DND-41 (cell line): ENCODE measurements around the gene HYAL1.

Experiments used
- ATAC-seq: fragments of 200-7000 bp; cut with Tn5 transposase; 3 replicates; pipeline ENCODE4 v1.9.1; 2021; ENCODE audit warnings: low read depth; ENCODE audit not compliant: insufficient read depth
- DNase-seq: peaks from one replicate; pipeline ENCODE4 v3.0.0-alpha.2; 2020
- H2AFZ ChIP-seq: 2 replicates; pipeline ENCODE4 v1.6.0; 2012; ENCODE audit warnings: low read depth, low read length
- H3K27ac ChIP-seq: 2 replicates; pipeline ENCODE4 v1.5.1; 2012; ENCODE audit warnings: low read length, inconsistent platforms
- H3K27me3 ChIP-seq: fragments of 200-600 bp; sonication (generic); 2 replicates; pipeline ENCODE4 v1.6.0; 2012; ENCODE audit warnings: low read length, mild to moderate bottlenecking, inconsistent platforms; ENCODE audit not compliant: insufficient read depth, poor library complexity
- H3K36me3 ChIP-seq: 2 replicates; pipeline ENCODE4 v1.5.1; 2012; ENCODE audit warnings: low read length, inconsistent platforms; ENCODE audit not compliant: insufficient read depth
- H3K4me1 ChIP-seq: 2 replicates; pipeline ENCODE4 v1.5.1; 2012; ENCODE audit warnings: mild to moderate bottlenecking, low read length; ENCODE audit not compliant: insufficient read depth
- H3K4me2 ChIP-seq: 2 replicates; pipeline ENCODE4 v1.6.0; 2012; ENCODE audit warnings: mild to moderate bottlenecking, moderate library complexity, low read length, inconsistent platforms; ENCODE audit not compliant: insufficient read depth
- H3K4me3 ChIP-seq, 2 experiments: fragments of 200-600 bp in 1 of 2; shearing (Covaris generic) in 1 of 2; 2 replicates each; pipeline ENCODE4 v1.5.1; 2012 to 2016; ENCODE audit warnings: inconsistent platforms in 2 of 2, low read length in 2 of 2, mild to moderate bottlenecking in 2 of 2, low read depth in 1 of 2, moderate library complexity in 1 of 2
- H3K79me2 ChIP-seq: 2 replicates; pipeline ENCODE4 v1.6.0; 2012; ENCODE audit warnings: low read length, inconsistent platforms; ENCODE audit not compliant: insufficient read depth
- H3K9ac ChIP-seq: 2 replicates; pipeline ENCODE4 v1.6.0; 2012; ENCODE audit warnings: low read depth, mild to moderate bottlenecking, inconsistent platforms, low read length, moderate library complexity
- H3K9me3 ChIP-seq: 2 replicates; pipeline ENCODE4 v1.5.1; 2012; ENCODE audit warnings: low read length, moderate library complexity, mild to moderate bottlenecking, inconsistent platforms; ENCODE audit not compliant: insufficient read depth, severe bottlenecking
- H4K20me1 ChIP-seq: 2 replicates; pipeline ENCODE4 v1.6.0; 2012; ENCODE audit warnings: low read length; ENCODE audit not compliant: insufficient read depth
- CTCF ChIP-seq: IDR thresholded peaks from 2 replicates; pipeline ENCODE4 v1.5.1; 2012; ENCODE audit warnings: borderline replicate concordance, low read length, moderate library complexity, mild to moderate bottlenecking; ENCODE audit not compliant: poor library complexity, severe bottlenecking; ENCODE audit errors: extremely low read depth
- EZH2 ChIP-seq: IDR thresholded peaks from 3 replicates; pipeline ENCODE4 v1.6.1; 2012; ENCODE audit warnings: borderline replicate concordance, low read depth, mild to moderate bottlenecking, moderate library complexity, low read length, inconsistent platforms; ENCODE audit not compliant: severe bottlenecking

HYAL1 gene

GRCh38 chr3:50300681-50301254, 2.6 kb downstream of the HYAL1 start:
- H3K9ac ChIP-seq, result peak overlapping the region; percentile 92; the same call in 1 of the 2 replicates
- no peaks in the 10 kb centered on the region for H3K9me3 ChIP-seq
- no peak for ATAC-seq
- H3K36me3 ChIP-seq, result peaks cover 6% of the 10 kb centered on the region; the same call in 1 of the 2 replicates
- H3K4me1 ChIP-seq, result peaks cover 28% of the 10 kb centered on the region
- TF ChIP-seq CTCF, result no peak
- no peak overlapping the region for H2AFZ ChIP-seq
- peaks cover 7% of the 10 kb centered on the region; the same call in 1 of the 2 replicates for H3K79me2 ChIP-seq
- peak overlapping the region; percentile 100 for H3K4me2 ChIP-seq
- H3K4me3 ChIP-seq, result no peak overlapping the region
- no peaks in the 10 kb centered on the region for H3K27me3 ChIP-seq
- DNase-seq, result no peak
- peaks cover 3% of the 10 kb centered on the region; the same call in 1 of the 2 replicates for H4K20me1 ChIP-seq
- no peak overlapping the region for H3K27ac ChIP-seq

- peak overlapping the region; percentile 100 for H3K4me2 ChIP-seq
- H3K9me3 ChIP-seq, result no peaks in the 10 kb centered on the region
- ATAC-seq (no peak), DNase-seq (no peak)
- H3K36me3 ChIP-seq, result peaks cover 6% of the 10 kb centered on the region; the same call in 1 of the 2 replicates
- TF ChIP-seq EZH2, result no peak
- TF ChIP-seq CTCF, result no peak
- H4K20me1 ChIP-seq, result peaks cover 3% of the 10 kb centered on the region; the same call in 1 of the 2 replicates
- H3K4me3 ChIP-seq, result peak overlapping the region; percentile 33 to 82; a peak in 3 of 4 replicates
- H3K4me1 ChIP-seq, result peaks cover 28% of the 10 kb centered on the region
- peak overlapping the region; percentile 92 for H3K9ac ChIP-seq
- H3K27me3 ChIP-seq, result no peaks in the 10 kb centered on the region
- H2AFZ ChIP-seq, result peak overlapping the region; percentile 91
- peaks cover 7% of the 10 kb centered on the region; the same call in 1 of the 2 replicates for H3K79me2 ChIP-seq
- H3K27ac ChIP-seq, result peak overlapping the region; percentile 83
These were observed 3.3 kb downstream of the HYAL1 start for GRCh38 chr3:50299929-50300680.

- H3K9me3 ChIP-seq, result no peaks in the 10 kb centered on the region
- TF ChIP-seq EZH2 (no peak), CTCF (no peak)
- H3K4me1 ChIP-seq, result peaks cover 28% of the 10 kb centered on the region
- H3K9ac ChIP-seq, result peak overlapping the region; percentile 92
- peak overlapping the region; percentile 33 to 82; a peak in 3 of 4 replicates for H3K4me3 ChIP-seq
- no peak for DNase-seq
- peak overlapping the region; percentile 91 for H2AFZ ChIP-seq
- peak overlapping the region; percentile 100 for H3K4me2 ChIP-seq
- peaks cover 3% of the 10 kb centered on the region; the same call in 1 of the 2 replicates for H4K20me1 ChIP-seq
- H3K79me2 ChIP-seq, result peaks cover 7% of the 10 kb centered on the region; the same call in 1 of the 2 replicates
- H3K36me3 ChIP-seq, result peaks cover 6% of the 10 kb centered on the region; the same call in 1 of the 2 replicates
- H3K27ac ChIP-seq, result peak overlapping the region; percentile 83
- no peak for ATAC-seq
- no peaks in the 10 kb centered on the region for H3K27me3 ChIP-seq
These were observed 3.8 kb downstream of the HYAL1 start for GRCh38 chr3:50299638-50299928.
